ENCODE data around the gene OAS2.

- TF ChIP-seq CTCF (conservative IDR thresholded peaks at IDR 0.05; ENCODE audit: low read length) (no peak), EZH2phosphoT487 (IDR thresholded peaks at IDR 0.05; ENCODE audit: borderline replicate concordance) (no peak)
Measured at GRCh38 chr12:112978163-112979040, at the start of gene OAS2.
